HG03460 (cell line): ENCODE data around the gene ROPN1L.
"Not testable (repeated sequence)": the region's sequence is repeated elsewhere in the genome, so short reads cannot be mapped to it uniquely, and the experiment has no call there.

Experiments
- ATAC-seq: cut with Tn5 transposase; IDR thresholded peaks from one replicate; pipeline ENCODE4 v1.9.1; 2021; ENCODE audit not compliant: unreplicated experiment

Gene ROPN1L

GRCh38 chr5:10498350-10498749 is 56.7 kb downstream of the ROPN1L start:
- ATAC-seq = no peak

- ATAC-seq = no peak
These were observed 57.4 kb downstream of the ROPN1L start for GRCh38 chr5:10499066-10499465.

GRCh38 chr5:10499776-10500175 is 58.1 kb downstream of the ROPN1L start:
- no peak for ATAC-seq

- ATAC-seq = no peak
These were observed 59.0 kb downstream of the ROPN1L start for GRCh38 chr5:10500669-10501068.

- no peak for ATAC-seq
These were observed 59.9 kb downstream of the ROPN1L start for GRCh38 chr5:10501554-10502075.

GRCh38 chr5:10502130-10502529 is 60.5 kb downstream of the ROPN1L start:
- no peak for ATAC-seq

GRCh38 chr5:10502578-10502977 is 60.9 kb downstream of the ROPN1L start:
- no peak for ATAC-seq

- ATAC-seq = no peak
These were observed 61.6 kb downstream of the ROPN1L start for GRCh38 chr5:10503321-10503720.

GRCh38 chr5:10503997-10504793 is 62.5 kb downstream of the ROPN1L start:
- no peak for ATAC-seq

- peak; percentile 78 for ATAC-seq
These were observed 63.9 kb downstream of the ROPN1L start for GRCh38 chr5:10505517-10506095.

- ATAC-seq = no peak
These were observed 64.9 kb downstream of the ROPN1L start for GRCh38 chr5:10506535-10506934.

- ATAC-seq = no peak
These were observed 66.0 kb downstream of the ROPN1L start for GRCh38 chr5:10507575-10508096.

GRCh38 chr5:10509575-10509974 is 67.9 kb downstream of the ROPN1L start:
- no peak for ATAC-seq

- no peak for ATAC-seq
These were observed 70.3 kb downstream of the ROPN1L start for GRCh38 chr5:10511741-10512640.

- no peak for ATAC-seq
These were observed 72.1 kb downstream of the ROPN1L start for GRCh38 chr5:10513501-10514442.

- ATAC-seq = not testable (repeated sequence)
These were observed 72.9 kb downstream of the ROPN1L start for GRCh38 chr5:10514572-10514971.
